Left renal cortex interstitium (tissue), 4 donors: ENCODE data around the gene GPR68. TPM values are rescaled to one million over a fixed set of nuclear protein-coding genes. Genes with fewer than 3 reads are reported as not detected.
"Not testable (repeated sequence)": the region's sequence is repeated elsewhere in the genome, so short reads cannot be mapped to it uniquely, and the experiment has no call there.

ENCODE experiments used
- DNase-seq, 4 donors: peaks; one replicate each; pipeline ENCODE4 v3.0.0-alpha.2; 2013; ENCODE audit warnings: low read depth in 4 of 4, low spot score in 2 of 4, missing footprints in 1 of 4
- polyA plus RNA-seq, 4 donors: library from polyadenylated mRNA; unstranded; fragments of 120-200 nt; gene quantifications; one replicate each; pipeline ENCODE4 v1.2.1, GENCODE V29; 2013; ENCODE audit not compliant: insufficient read length in 4 of 4

The GPR68 gene
- polyA plus RNA-seq, 4 donors: 1.7 to 3.9 (median 2.5) TPM

DNA sequence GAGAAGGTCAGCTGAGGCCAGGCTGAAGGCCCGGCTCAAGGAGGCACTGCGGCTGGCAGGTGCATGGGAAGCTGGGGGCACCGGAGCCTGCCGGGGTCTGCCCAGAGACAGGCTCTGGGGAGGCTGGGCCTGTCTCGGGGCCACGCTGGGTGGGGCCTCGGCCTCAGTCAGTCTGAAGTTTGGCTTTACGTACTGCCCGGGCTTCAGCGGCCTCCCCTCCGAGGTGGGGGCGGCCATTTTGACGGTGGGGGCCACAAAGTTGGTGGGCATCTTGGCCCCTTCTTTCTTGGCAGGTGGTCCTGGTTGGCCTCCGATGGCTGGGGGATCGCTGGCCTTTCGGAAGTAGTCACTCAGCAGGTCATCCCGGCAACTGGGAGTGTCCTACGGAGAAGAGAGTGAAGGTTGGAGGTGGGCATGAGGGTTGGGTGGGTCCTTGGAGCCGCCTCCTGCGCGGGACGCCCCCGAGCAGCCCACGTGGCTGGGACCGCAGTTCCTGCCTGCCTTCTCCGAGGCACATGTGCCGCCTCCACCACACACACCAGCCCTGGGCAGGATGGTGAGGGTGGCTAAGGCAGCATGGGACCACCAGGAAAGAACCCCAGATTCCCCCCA lies 28.9 kb upstream of the GPR68 start:
- DNase-seq: no peak

DNA sequence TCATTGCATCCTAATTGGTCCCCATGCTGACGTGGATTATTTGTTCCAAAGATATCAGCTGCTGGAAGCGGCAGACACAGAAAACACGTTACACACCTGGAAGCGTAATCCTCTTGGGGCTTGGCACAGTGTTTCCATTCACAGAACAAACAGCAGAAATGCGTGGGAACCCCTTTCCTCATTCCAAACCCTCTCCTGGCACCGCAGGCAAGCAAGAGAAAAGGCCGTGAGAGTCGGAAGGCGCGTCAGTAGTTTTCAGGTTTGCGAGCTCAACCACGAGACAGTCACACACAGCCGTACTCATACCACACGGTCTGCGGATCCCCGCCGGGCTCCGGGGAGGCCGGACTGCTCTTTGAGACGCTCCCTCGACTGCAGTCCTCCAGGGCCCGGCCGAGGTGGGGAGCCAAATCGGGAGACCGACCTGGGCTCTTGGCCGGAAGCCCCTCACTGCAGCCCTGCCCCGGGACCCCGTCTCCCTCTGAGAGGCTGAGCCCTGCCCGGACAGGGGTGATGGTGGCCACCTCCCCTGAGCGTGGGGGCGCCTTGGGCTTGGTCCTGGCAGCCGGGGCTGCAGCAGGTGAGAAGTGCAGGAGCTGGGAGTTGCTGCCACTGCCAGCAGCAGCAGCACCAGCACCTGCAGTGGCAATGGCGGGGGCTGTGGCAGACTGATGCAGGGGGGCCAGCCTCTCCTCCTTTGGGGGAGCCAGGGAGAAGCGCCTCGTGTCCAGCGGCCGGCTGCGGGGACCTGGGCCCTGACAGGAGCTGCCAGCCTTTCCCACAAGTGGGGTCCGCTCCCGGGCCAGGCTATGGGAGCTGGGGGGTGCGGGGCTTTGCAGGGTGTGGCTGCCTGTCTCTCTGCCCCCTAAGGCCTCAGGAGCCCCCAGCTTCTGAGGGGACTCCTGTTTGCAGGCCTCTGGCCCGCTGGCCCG lies 28.1 kb upstream of the GPR68 start:
- no peak for DNase-seq

DNA sequence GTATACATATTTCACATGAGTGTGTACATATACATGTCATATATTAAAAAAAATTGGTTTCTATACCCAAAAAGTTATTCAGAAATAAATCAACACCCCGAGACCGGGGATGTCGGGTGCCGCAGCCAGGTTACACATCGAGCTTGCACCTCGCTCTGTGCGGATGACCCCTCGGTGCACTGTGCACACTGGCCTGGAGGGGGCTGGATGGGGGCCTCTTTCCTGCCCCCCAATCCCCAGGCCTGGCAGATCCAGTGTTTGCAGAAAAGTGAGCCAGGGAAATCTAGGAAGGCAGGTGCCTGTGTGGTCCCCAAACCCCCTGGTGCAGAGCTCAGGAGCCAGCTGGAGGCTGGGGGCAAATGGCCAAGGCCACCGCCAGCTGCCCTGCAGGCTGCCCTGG lies 27.1 kb upstream of the GPR68 start:
- no peak for DNase-seq

DNA sequence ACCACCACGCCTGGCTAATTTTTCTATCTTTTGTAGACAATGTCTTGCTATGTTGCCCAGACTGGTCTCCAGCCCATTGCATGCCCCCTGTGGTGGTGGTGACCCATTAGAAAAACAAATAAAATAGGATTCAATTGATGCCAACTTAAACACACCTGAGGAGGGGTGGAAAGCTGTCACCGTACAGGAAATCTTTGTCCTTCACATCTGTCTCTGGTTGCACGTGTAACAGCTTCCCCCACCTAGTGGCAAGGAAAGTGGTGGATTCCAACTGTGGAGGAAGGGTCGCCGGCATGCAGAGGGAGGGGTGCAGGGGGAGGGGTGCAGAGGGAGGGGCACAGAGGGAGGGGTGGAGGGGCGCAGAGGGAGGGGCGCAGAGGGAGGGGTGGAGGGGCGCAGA lies 26.1 kb upstream of the GPR68 start:
- DNase-seq: no peak

DNA sequence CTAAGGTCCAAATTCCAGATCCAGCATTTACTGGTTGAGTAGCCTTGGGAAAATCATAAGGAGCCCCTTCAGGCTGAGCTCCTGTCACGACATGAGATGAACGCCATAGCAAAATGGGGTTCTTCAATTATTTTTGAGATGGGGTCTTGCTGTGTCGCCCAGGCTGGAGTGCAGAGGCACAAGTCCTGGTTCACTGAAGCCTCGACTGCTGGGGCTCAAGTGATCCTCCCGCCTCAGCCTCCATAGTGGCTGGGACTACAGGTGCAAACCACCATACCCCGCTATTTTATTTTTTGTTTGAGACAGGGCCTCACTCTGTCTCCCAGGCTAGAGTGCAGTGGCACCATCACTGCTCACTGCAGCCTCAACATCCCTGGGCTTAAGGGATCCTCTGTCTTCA lies 25.7 kb upstream of the GPR68 start:
- DNase-seq: no peak

DNA sequence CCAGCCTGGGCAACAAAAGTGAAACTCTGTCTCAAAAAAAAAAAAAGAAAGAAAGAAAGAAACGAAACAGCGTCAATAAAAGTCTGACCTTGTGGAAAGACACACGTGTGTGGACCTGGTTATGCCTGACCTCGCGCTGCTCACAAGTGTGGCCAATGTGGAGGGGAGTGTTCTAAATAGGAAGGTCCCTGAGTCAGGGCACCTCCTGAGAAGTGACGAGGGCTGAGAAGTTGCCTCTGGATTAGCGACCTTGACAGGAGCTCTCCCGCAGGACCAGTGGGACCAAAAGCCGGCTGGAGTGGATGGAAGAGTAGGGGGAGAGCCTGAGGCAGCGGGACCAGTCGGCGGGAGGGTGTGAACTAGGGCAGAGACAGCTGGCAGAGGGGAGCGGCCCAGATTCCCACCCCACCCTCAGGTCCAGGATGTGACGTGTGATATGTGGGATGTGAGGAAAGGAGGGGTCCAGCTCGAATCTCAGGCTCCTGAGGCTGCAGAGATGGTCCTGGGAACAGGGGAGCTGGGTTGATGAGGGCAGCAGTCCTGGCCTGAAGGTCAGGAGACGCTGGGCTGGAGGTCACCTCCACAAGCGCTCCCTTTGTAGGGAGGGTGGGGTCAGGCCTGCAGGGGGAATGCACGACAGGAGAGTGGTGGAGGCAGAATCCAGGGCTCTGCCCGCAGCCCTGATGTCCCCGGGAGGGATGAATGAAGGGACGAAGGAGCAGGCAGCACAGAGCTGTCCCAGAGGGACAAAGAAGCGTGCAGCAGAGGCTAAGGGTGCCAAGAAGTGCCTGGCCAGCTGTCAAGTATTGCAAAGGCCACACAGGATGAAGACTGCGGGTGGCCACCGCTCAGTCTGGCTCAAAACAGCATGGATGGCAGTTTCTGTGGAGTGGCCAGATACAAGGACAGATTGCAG lies 24.8 kb upstream of the GPR68 start:
- DNase-seq: no peak

DNA sequence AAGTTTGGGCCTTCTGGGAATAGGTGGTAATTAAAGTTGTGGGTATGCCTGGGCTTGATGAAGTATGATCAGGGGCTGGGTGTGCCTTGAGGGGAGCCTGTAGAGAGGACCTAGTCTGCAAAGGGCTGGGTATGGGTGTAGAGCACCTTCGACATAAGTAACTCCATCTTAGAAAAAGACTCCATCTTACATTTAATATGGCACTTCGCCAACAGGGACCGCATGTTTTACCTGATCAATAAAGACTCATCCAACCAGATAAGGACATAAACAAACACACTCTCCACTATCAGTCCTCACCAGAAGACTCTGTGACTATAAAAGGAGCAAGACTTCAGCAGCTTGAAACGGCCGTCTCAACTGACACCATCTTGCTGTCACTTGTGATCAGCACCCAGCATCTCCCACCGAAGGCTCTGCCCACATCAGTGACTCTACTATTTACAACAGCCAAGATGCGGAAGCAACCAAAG lies 23.5 kb upstream of the GPR68 start:
- no peak for DNase-seq

DNA sequence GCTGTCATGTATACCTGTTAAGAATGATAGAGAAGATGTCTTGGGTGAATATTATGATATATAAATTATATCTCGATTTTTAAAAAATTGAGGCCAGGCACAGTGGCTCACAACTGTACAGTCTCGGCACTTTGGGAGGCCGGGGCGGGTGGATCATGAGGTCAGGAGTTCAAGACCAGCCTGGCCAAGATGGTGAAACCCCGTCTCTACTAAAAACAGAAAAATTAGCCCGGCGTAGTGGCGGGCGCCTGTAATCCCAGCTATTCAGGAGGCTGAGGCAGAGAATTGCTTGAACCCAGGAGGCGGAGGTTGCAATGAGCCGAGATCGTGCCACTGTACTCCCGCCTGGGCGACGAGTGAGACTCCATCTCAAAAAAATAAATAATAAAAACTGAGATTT lies 21.8 kb upstream of the GPR68 start:
- DNase-seq: not testable (repeated sequence)

DNA sequence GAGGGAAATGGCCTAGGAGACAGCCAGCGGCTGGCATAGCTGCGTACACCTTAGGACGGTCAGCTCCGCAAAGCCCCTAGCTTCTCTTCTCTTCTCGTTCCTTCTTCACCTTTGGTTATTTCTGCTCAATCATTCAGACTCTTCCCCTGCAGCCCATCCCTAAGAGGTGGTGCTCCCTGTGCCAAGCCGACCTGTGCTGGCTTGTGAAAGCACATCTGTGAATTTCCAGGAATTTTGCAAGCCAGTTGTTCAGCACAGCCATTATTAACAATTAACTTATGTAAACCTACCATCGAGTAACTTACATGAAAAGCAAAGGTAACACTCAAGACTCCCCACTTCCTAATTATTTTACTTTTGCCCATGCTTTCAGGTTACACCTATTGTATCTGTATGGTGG lies 20.9 kb upstream of the GPR68 start:
- no peak for DNase-seq

DNA sequence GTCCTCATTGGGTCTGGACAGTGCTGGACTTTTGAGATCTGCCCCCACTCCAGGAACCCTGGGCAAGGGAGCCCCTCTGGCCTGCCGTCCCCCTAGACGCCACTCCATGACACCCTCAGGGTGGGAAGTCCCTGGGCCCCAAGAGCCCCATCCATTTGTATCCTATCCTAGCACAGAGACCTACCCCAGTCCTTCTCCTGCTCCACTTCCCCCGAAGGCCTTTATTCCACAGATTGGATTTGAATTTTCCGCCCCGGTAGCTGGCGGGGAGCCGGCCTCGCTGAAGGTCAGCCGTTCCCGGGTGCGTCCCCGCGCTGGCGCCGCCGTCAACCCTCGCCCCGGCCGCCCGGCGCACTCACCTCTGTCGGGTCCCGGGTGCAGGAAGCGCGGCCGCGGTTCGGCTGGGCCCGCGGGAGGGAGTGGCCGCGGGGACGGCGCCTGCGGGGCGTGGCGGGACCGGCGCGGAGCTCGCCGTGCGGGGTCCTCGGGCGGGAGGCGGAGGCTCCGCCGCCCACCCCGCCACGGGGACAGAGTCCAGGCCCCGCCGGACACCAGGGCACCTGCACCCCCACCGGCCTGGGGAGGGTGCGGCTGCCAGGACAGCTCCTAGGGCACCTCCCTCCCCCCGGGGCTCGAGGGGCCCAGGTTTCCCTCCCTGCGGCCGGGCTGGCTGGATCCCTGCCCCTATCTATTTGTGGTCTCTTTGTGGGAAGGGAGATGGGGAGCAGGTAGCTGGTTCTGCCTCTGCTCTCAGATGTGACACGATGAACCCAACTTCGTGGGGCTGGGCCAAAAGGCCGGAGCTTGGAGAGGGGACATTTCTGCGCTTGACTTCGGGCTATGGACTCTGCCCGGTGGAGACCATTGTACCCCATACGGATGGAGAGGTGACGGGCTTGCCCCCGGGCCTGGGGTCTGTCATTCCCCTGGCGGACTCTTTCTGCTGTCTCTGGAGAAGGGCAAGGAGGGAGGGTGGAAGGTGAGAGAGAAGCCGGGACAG lies 19.9 kb upstream of the GPR68 start:
- no peak for DNase-seq

DNA sequence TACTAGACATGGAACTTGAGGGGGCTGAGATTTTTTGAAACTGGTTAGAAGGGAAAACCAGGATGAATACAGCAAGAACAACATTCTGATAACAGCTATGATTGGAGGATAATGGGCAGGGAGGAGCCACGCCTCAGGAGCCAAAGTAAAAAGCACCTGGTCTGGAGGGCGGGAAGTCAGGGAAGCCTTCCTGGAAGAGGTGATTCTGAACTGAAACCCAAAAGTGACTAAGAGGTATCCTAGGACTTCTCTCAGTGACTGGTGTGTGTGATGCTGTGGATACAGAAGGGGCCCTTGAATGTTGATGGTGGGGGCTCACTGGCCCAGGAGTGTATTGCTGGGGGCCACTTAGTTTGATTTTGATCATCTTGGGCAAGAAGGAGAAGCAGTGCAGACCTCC lies 18.8 kb upstream of the GPR68 start:
- DNase-seq: no peak

DNA sequence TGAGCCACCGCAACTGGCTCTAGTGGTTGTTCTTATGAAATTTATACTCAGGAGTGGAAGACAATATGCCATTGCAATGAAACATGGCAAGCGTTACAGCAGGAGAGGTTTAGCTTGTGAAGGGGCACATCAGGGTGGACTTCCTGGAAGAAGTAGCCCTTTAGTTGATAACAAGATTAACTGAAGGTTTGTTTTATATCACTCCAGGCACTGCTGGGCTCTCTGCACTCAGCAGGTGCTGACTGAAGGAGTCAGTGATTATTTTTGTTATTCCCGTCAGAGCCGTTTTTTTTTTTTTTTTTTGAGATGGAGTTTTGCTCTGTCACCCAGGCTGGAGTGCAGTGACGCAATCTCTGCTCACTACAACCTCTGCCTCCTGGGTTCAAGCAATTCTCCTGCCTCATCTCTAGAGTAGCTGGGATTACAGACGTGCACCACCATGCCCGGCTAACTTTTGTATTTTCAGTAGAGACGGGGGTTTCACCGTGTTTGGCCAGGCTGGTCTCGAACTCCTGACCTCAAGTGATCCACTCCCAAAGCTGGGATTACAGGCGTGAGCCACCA lies 17.6 kb upstream of the GPR68 start:
- no peak for DNase-seq

DNA sequence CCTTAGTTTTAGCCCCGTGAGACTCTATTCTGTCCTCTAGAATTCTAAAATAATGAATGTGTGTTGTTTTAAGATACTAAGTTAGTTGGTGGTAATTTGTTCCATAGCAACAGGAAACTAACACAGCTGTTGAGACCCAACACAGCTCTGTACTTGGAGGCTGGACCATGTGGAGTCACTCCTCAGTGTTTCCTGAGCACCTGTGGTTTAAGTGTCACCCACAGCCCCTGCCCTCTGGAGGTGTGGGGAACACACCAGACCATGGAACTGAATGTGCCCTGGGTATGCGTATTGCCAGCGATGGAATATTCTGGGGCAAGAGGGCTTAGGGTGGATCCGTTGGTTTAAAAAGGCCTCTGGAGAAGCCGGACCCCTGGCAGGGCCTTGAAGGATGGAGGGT lies 16.6 kb upstream of the GPR68 start:
- no peak for DNase-seq

DNA sequence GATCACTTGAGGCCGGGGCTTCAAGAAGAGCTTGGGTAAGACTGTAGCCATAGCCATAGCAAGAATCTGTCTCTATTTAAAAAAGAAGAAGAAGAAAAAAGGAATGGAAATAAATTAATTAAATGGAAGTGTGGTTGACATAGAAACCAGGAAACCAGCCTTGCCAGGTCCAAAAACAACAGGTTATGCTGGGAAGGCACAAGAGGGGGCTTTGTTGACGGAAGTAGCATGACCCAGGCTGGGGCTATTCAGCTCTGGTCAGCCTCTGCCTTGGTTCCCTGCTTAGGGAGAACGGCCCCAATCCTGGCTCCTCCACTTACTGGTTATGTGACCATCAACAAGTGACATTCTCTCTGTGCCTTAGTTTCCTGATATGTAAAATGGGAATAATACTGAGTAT lies 14.4 kb upstream of the GPR68 start:
- no peak for DNase-seq

DNA sequence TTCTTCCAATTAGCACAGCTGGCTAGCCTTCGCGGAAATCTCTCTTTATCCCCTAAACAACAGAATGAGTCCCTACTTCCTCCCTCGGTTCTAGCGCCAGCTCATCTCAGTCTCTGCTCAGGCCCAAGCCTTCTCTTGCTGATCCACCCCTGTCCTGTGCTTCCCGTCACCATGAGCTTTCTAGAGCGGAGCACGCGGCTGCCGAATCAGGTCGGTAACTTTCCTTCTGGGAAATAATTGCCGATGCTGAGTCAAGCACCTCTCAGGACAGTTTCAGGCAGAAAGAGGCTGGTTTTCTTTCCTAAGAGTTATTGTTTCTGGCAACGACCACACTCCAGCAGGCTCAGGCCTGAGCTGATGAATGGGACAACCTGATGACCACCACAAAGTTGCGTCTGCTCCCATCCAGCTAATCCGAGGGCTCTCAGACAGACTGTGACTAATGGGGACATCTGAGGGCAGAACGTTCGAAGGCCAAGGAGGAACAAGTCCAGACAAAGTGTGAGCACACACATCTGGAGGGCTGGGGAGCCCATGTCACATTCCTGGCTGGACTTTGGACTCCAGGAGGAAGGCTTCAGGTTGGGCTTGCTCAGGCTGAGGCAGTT lies 13.6 kb upstream of the GPR68 start:
- no peak for DNase-seq

DNA sequence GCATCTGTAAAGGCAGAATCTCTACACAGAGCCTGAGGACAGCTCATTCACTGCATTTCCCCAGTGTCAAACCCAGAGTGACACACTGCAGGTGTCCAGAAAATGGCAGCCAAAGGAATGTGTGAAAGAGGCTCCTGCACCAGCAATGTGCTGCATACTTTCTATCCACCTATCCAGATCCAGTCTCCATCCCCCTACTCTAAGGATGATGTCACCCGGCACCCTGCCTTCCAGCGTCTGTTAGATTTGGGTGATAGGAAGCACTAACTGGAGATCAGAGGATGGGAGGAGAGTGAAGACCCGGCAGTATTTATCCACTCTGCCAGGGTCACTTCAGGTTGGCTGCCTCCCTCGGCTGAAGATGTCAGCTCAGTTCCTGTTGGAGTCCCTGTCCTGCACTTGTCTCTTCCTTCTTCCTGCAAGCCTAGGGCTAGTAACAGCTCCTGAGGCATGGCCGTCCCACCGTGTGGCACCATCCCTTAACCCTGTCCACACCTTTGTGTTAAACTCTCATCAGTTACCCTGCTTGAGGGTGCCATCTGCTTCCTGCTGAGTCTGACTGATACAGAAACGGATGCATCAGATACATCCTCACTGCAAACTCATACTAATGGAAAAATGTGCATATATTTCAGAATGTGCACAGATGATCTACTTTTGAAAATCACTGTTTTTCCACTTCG lies 13.0 kb upstream of the GPR68 start:
- no peak for DNase-seq

DNA sequence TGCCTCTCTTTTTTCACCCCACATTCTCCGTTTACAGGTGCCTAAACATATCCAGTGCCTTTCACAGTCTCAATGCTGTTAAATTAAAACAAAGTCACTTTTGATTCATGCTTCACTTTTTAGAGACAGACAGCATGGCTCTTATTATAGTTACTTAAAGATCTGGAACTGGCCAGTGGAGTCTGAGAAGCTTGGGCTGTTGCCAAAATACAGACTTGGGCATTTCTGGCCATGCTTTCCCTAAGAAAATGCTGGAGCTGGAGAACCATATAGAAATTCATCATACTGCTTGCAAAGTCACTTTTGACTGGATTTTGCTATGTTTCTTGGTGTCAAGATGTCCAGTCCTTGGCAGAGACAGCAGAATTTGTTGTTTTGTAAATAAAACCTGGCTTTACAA lies 12.2 kb upstream of the GPR68 start:
- DNase-seq: no peak

DNA sequence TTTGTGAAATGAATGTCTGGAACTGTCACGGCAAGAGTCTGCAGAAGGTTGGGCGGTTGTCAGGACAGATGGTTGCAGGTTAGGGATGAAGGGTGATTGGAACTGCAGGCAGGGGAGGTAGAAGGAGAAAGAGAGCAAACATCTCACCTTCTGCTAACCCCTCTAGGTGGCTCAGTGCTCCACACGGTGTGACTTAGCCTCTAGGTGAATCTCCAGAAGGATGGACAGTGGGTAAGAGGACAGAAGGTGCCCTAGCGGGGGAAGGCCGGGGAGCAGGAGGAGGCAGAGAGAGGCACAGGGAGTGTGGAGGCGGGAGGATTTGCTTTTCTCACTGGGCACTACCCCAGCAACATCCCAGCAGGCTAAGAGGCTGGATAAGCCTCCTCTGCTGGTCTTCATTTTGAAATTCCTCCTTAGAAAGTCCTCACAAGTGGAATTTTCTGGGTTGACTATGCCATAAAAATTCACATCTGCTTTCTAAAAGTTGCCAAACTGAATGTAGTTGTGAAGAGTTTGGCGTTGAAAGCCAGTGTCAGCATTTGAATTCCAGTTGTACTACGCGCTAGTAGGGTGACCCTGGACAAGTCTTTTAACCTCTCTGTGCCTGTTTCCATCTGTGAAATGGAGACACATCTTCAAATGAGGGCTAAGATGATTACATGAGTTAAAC lies 10.7 kb upstream of the GPR68 start:
- DNase-seq: no peak
